ENCODE measurements around the gene DBN1. TPM values are rescaled to one million over a fixed set of nuclear protein-coding genes. Genes with fewer than 3 reads are reported as not detected.

The DBN1 gene
- total RNA-seq, 2 donors from 2014 or later: 30.2 to 55.1 TPM

DNA sequence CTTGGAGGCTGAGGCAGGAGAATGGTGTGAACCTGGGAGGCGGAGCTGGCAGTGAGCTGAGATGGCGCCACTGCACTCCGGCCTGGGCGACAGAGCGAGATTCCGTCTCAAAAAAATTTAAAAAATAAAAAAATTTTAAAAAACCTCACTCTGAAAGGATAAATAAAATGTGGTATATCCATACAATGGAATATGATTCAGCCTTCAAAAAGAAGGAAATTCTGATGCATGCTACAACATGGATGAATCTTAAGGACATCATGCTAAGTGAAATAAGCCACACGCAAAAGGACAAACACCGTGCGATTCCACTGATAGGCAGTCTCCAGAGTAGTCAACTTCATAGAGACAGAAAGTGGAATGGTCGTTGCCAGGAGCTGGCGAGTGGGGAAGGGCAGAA is 8.4 kb downstream of the DBN1 start:
- intact Hi-C loops (cut with DNase I): no loop called here
- DNase-seq (no peak), ATAC-seq (no peak)

DNA sequence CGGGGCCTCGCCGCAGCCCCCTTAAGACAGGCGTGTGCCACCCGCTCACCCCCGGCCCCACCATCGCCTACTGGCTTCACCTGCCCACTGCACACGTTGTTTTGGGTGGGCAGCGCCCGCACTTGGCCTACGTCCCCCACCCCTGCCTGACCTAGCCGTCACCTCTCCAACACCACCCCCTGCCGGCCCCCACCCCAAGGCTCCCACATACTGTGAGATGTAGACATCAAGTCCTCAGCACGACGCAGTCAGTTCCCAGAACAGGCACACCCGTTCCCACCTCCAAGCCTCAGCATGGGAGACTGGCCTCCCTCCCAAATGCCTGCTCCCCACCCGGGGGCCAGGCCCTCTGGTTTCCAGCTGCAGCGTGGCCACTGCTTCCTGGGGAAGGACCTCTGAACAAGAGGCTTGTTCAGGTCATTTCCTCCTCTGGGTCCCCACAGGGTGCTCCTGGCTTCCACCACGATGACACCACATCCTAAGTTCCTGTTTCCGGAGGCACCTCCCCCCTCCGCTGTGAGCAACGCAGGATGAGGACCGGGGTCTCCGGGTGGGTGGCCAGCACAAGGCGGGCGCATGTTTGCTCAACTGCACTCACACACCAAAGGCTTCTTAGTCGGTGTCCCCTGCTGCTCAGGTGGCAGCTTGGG is 11.3 kb downstream of the DBN1 start:
- peak; percentile 72 for DNase-seq
- intact Hi-C loops (cut with DNase I): no loop called here
- peak in 1 of 2 donors; percentile 17 for ATAC-seq

GRCh38 chr5:177459819-177460628 is 13.4 kb downstream of the DBN1 start:
- DNase-seq (no peak), ATAC-seq (no peak)
- intact Hi-C loops (cut with DNase I): loop anchor here in 1 of 2 donors (2.0 kb wide), 1 partner anchor 39 kb away; no protein-coding TSS in a partner anchor

DNA sequence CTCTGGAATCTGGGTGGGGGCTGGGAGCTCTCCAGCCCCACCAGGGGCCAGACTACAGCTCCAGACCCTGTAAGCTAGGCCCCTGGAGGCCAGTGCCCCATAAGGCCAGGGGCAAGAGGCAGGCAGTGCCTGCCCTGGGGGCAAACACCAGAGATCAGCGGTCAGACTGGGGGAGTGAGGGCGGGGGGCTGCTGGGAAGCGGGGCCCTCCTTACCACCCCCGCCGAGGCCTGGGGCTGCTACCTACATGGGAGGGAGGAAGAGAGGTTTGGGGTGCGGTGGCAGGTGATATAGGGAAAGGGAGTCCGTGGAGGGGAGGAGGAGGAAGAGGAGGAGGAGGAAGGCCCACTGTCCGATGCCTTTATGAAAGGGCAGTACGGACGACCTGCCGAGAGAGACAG is 14.1 kb downstream of the DBN1 start:
- ATAC-seq: no peak
- intact Hi-C loops (cut with DNase I): loop anchor here in 1 of 2 donors (2.0 kb wide), 1 partner anchor 39 kb away; no protein-coding TSS in a partner anchor
- no peak for DNase-seq

- intact Hi-C loops (cut with DNase I): loop anchor here in 1 of 2 donors (2.0 kb wide), 1 partner anchor 40 kb away; no protein-coding TSS in a partner anchor
- ATAC-seq (no peak), DNase-seq (no peak)
These were observed 14.5 kb downstream of the DBN1 start for GRCh38 chr5:177458912-177459350.

GRCh38 chr5:177457852-177458681 is 15.4 kb downstream of the DBN1 start:
- intact Hi-C loops (cut with DNase I): loop anchor here in 1 of 2 donors (2.0 kb wide), 1 partner anchor 41 kb away; no protein-coding TSS in a partner anchor
- no peak for DNase-seq
- no peak for ATAC-seq

- intact Hi-C loops (cut with DNase I): no loop called here
- DNase-seq (peak; percentile 87), ATAC-seq (peak; percentile 29 to 43)
These were observed 16.2 kb downstream of the DBN1 start for GRCh38 chr5:177456976-177457851.

DNA sequence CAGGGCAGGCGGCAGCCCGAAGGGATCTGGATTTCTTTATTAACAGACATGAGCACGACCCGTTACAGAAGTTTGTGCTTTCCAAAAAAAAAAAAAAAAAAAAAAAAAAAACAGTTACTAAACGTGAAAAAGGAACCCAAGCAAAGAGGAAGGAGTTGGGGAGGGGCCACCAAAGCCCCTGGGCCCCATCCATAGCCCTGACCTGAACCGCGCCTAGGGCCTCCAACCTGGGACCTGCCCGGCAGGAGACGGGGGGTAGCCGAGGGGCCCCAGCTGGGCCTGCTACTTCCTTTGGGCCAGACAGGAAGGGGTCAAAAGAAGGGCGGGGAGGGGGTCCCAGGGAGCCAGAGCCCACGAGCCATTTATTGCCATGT is 16.9 kb downstream of the DBN1 start:
- intact Hi-C loops (cut with DNase I): no loop called here
- ATAC-seq: no peak
- no peak for DNase-seq

- ATAC-seq: peak; percentile 65 to 66
These were observed 17.5 kb downstream of the DBN1 start for GRCh38 chr5:177455661-177456590.

GRCh38 chr5:177455036-177455660 is 18.3 kb downstream of the DBN1 start:
- DNase-seq: peak; percentile 83
- intact Hi-C loops (cut with DNase I): loop anchor here (2.0 kb wide), 2 partner anchors 44 to 64 kb away; no protein-coding TSS in a partner anchor
- peak; percentile 56 to 58 for ATAC-seq

More at GRCh38 chr5:177455661-177456590, 17.5 kb downstream of the DBN1 start:
- peak; percentile 94 for DNase-seq
- intact Hi-C loops (cut with DNase I): loop anchor here (2.0 kb wide), 2 partner anchors 43 to 65 kb away; no protein-coding TSS in a partner anchor

GRCh38 chr5:177454397-177455035 is 18.9 kb downstream of the DBN1 start:
- ATAC-seq: peak; percentile 69 to 74
- peak; percentile 93 for DNase-seq
- intact Hi-C loops (cut with DNase I): loop anchor here (1.0 to 5.0 kb wide), 5 partner anchors 44 to 64 kb away; partner anchors contain the start of gene F12 (in 1 of the 2)

GRCh38 chr5:177453852-177454396 is 19.5 kb downstream of the DBN1 start:
- DNase-seq (peak; percentile 61), ATAC-seq (peak; percentile 5 to 8)
- intact Hi-C loops (cut with DNase I): loop anchor here (1.0 to 5.0 kb wide), 5 partner anchors 45 to 63 kb away; partner anchors contain the start of gene F12 (in 1 of the 2)

- intact Hi-C loops (cut with DNase I): loop anchor here in 1 of 2 donors (5.0 kb wide), 2 partner anchors 46 to 61 kb away; partner anchors contain the start of gene F12
- no peak for ATAC-seq
These were observed 20.5 kb downstream of the DBN1 start for GRCh38 chr5:177452688-177453638.

GRCh38 chr5:177450667-177451424 is 22.6 kb downstream of the DBN1 start:
- intact Hi-C loops (cut with DNase I): loop anchor here in 1 of 2 donors (5.0 kb wide), 2 partner anchors 44 to 59 kb away; partner anchors contain the start of gene F12
- DNase-seq: no peak
- no peak for ATAC-seq

More at GRCh38 chr5:177452688-177453638, 20.5 kb downstream of the DBN1 start:
- no peak for DNase-seq

Data from left cardiac atrium (tissue), 4 donors.